ENCODE data around the gene ARHGEF1.

The ARHGEF1 gene

GRCh38 chr19:41923045-41923788 lies 40.2 kb downstream of the ARHGEF1 start (continued):
- no peak for TF ChIP-seq ZSCAN23 (tag by site-specific recombination; IDR thresholded peaks at IDR 0.05)

- H3K27ac ChIP-seq (ENCODE audit: extremely low read depth, low read depth, low read length): no peak overlapping the region
- POLR2A ChIA-PET: interaction anchor here (1.2 kb wide), 1 partner anchor 38 kb away, joined by 3 read pairs; no protein-coding TSS in a partner anchor
- H3K9me3 ChIP-seq (ENCODE audit: control insufficient read depth, insufficient read depth, low read depth, low read length): no peaks in the 10 kb centered on the region
- H3K36me3 ChIP-seq (ENCODE audit: control insufficient read depth in 2 of 2, insufficient read depth in 1 of 2, low read length in 2 of 2): no peaks in the 10 kb centered on the region
- no peak overlapping the region for H3K4me3 ChIP-seq (ENCODE audit: low read depth, low read length)
- CTCF ChIA-PET: interaction anchor here (0.6 to 0.7 kb wide), 3 partner anchors 10 to 308 kb away, joined by 3 to 5 read pairs (median 3); no protein-coding TSS in a partner anchor
- no peaks in the 10 kb centered on the region; the same call in 1 of the 2 replicates for H3K4me1 ChIP-seq (ENCODE audit: control insufficient read depth, insufficient read depth, low read length)
- TF ChIP-seq SCRT2 (tag by site-specific recombination; IDR thresholded peaks at IDR 0.05) (peak; percentile 99), PRDM2 (tag by site-specific recombination; IDR thresholded peaks at IDR 0.05; ENCODE audit: borderline replicate concordance) (no peak), ZNF518A (tag by site-specific recombination; conservative IDR thresholded peaks at IDR 0.05; ENCODE audit: low read depth) (no peak), GLIS2 (tag by site-specific recombination; IDR thresholded peaks at IDR 0.05) (0 out of 2 replicates have a peak, but pooled peaks have one; percentile 1), SP7 (tag by site-specific recombination; IDR thresholded peaks at IDR 0.05) (peak; percentile 37; the same call in 1 of the 2 replicates), GLIS1 (tag by site-specific recombination; IDR thresholded peaks at IDR 0.05) (peak; percentile 74), PATZ1 (tag by site-specific recombination; IDR thresholded peaks at IDR 0.05) (0 out of 2 replicates have a peak, but pooled peaks have one; percentile 14), ZFP37 (tag by site-specific recombination; IDR thresholded peaks at IDR 0.05) (0 out of 2 replicates have a peak, but pooled peaks have one; percentile 26), ZNF626 (tag by site-specific recombination; IDR thresholded peaks at IDR 0.05) (no peak), ZNF610 (tag by site-specific recombination; IDR thresholded peaks at IDR 0.05; ENCODE audit: borderline replicate concordance) (no peak), KLF10 (tag by site-specific recombination; IDR thresholded peaks at IDR 0.05) (no peak), INSM2 (tag by site-specific recombination; IDR thresholded peaks at IDR 0.05) (no peak), KLF1 (tag by site-specific recombination; IDR thresholded peaks at IDR 0.05) (peak; percentile 12; the same call in 1 of the 2 replicates), ZNF223 (tag by site-specific recombination; IDR thresholded peaks at IDR 0.05) (no peak), ZSCAN4 (tag by site-specific recombination; IDR thresholded peaks at IDR 0.05) (no peak)
Measured at GRCh38 chr19:41924151-41925145, 41.5 kb downstream of the ARHGEF1 start.
